Panc1 (cell line): Measurements from ENCODE around the gene C6orf132. TPM values are rescaled to one million over a fixed set of nuclear protein-coding genes. Genes with fewer than 3 reads are reported as not detected.

Source experiments
- ATAC-seq: fragments of 200-7000 bp; cut with Tn5 transposase; 2 replicates; pipeline ENCODE4 v1.9.1; 2020; ENCODE audit warnings: mild to moderate bottlenecking, moderate library complexity
- BruUV-seq: library from RNA; stranded (reverse); fragments of 400-500 nt; replicated peaks from 2 replicates; lab custom pipeline; 2021; lab: Mats Ljungman, UMichigan
- CTCF ChIA-PET: fragments of 300-600 bp; sonication (Branson Sonifier 250); formaldehyde crosslinking; loops from one replicate; lab custom pipeline; 2022; ENCODE audit warnings: antibody characterized with exemption; lab: Charles Lee
- POLR2A ChIA-PET: fragments of 300-600 bp; sonication (Branson Sonifier 250); formaldehyde crosslinking; loops from one replicate; lab custom pipeline; 2022; ENCODE audit warnings: antibody characterized with exemption; lab: Charles Lee
- DNase-seq: peaks from one replicate; pipeline ENCODE4 v3.0.0-alpha.2; 2010; ENCODE audit warnings: low read depth, low spot score
- H3K27ac ChIP-seq: 2 replicates; pipeline ENCODE4 v1.5.1; 2011; ENCODE audit warnings: mild to moderate bottlenecking, low read length, inconsistent platforms
- H3K27me3 ChIP-seq: fragments of 200-500 bp; sonication (Bioruptor generic); 2 replicates; pipeline ENCODE4 v1.6.0; 2014; ENCODE audit warnings: low read length, inconsistent platforms; ENCODE audit not compliant: control insufficient read depth, insufficient read depth
- H3K36me3 ChIP-seq: fragments of 200-500 bp; sonication (Bioruptor generic); 2 replicates; pipeline ENCODE4 v1.5.1; 2014; ENCODE audit warnings: inconsistent platforms, mild to moderate bottlenecking, low read length, moderate library complexity; ENCODE audit not compliant: control insufficient read depth, insufficient read depth
- H3K4me1 ChIP-seq: 2 replicates; pipeline ENCODE4 v1.5.1; 2011; ENCODE audit warnings: inconsistent platforms, mild to moderate bottlenecking, low read length, moderate library complexity; ENCODE audit not compliant: control insufficient read depth, insufficient read depth
- H3K4me3 ChIP-seq, 2 experiments: 2 replicates each; pipeline ENCODE4 v1.5.1; 2011 to 2012; ENCODE audit warnings: low read depth in 2 of 2, low read length in 2 of 2, mild to moderate bottlenecking in 2 of 2, inconsistent platforms in 1 of 2, moderate library complexity in 1 of 2
- H3K9me3 ChIP-seq: fragments of 200-500 bp; sonication (Bioruptor generic); 2 replicates; pipeline ENCODE4 v1.5.1; 2014; ENCODE audit warnings: low read depth, mild to moderate bottlenecking, inconsistent platforms, low read length, moderate library complexity; ENCODE audit not compliant: control insufficient read depth, insufficient read depth
- CTCF ChIP-seq: fragments of 450-650 bp; IDR thresholded peaks from 2 replicates; pipeline ENCODE4 v1.5.1; 2017; ENCODE audit warnings: mild to moderate bottlenecking
- POLR2AphosphoS5 ChIP-seq: IDR thresholded peaks from 2 replicates; pipeline ENCODE4 v1.6.1; 2012; ENCODE audit warnings: mild to moderate bottlenecking, low read depth, low read length, moderate library complexity
- REST ChIP-seq, 2 experiments: IDR thresholded peaks; 2 replicates each; pipeline ENCODE4 v1.6.1; 2011 to 2012; ENCODE audit warnings: low read depth in 2 of 2, control low read depth in 1 of 2, low read length in 1 of 2, mild to moderate bottlenecking in 1 of 2, moderate library complexity in 1 of 2; ENCODE audit not compliant: insufficient read depth in 1 of 2
- SIN3A ChIP-seq: IDR thresholded peaks from 2 replicates; pipeline ENCODE4 v1.6.1; 2012; ENCODE audit warnings: low read depth, mild to moderate bottlenecking, low read length, moderate library complexity, borderline replicate concordance; ENCODE audit not compliant: insufficient read depth
- TCF7L2 ChIP-seq: IDR thresholded peaks from 2 replicates; pipeline ENCODE4 v1.6.1; 2011; ENCODE audit warnings: mild to moderate bottlenecking, low read depth, low read length, inconsistent platforms
- in situ Hi-C: cut with HindIII; loops from 2 replicates; pipeline ENCODE4 v1.10.0; 2016; ENCODE audit warnings: low sequenced_read_pairs, low pct_unique_long_range_greater_than_20kb
- intact Hi-C: fragments of 100-400 bp; cut with micrococcal nuclease; formaldehyde crosslinking; loops from one replicate; pipeline ENCODE4 v1.10.0; 2022; ENCODE audit not compliant: unreplicated experiment
- total RNA-seq: library from RNA; stranded (reverse); gene quantifications from one replicate; pipeline ENCODE4 v1.2.1, GENCODE V29; 2021; ENCODE audit not compliant: unreplicated experiment

Gene C6orf132
- total RNA-seq, 1 experiment from 2014 or later: 12.9 TPM

- H3K27me3 ChIP-seq: no peaks in the 10 kb centered on the region
- no peak overlapping the region for H3K4me3 ChIP-seq
- in situ Hi-C loops: no loop called here
- POLR2A ChIA-PET: no interaction called here
- no peak for TF ChIP-seq CTCF
- TF ChIP-seq SIN3A: no peak
- TF ChIP-seq TCF7L2: no peak
- no peak for TF ChIP-seq REST (IDR thresholded peaks at IDR 0.05; ENCODE audit: insufficient read depth in 1 of 2, low read depth in 2 of 2, low read length in 1 of 2)
- no peak for TF ChIP-seq POLR2AphosphoS5
- H3K4me1 ChIP-seq: no peaks in the 10 kb centered on the region
- H3K27ac ChIP-seq: no peak overlapping the region
- no TSS peak for BruUV-seq
- DNase-seq (no peak), ATAC-seq (no peak)
- H3K9me3 ChIP-seq: no peaks in the 10 kb centered on the region
- CTCF ChIA-PET: no interaction called here
- H3K36me3 ChIP-seq: peaks cover 15% of the 10 kb centered on the region
- intact Hi-C loops: no loop called here
These were observed 76.2 kb downstream of the C6orf132 start for GRCh38 chr6:42066156-42066675.

GRCh38 chr6:42059743-42060142 is 82.7 kb downstream of the C6orf132 start:
- intact Hi-C loops: no loop called here
- DNase-seq: no peak
- CTCF ChIA-PET: no interaction called here
- no peak for TF ChIP-seq CTCF
- TF ChIP-seq TCF7L2: no peak
- no peak for TF ChIP-seq POLR2AphosphoS5
- no peak for TF ChIP-seq REST (IDR thresholded peaks at IDR 0.05; ENCODE audit: insufficient read depth in 1 of 2, low read depth in 2 of 2, low read length in 1 of 2)
- no peak for TF ChIP-seq SIN3A
- H3K36me3 ChIP-seq: peaks cover 27% of the 10 kb centered on the region
- no peaks in the 10 kb centered on the region for H3K4me1 ChIP-seq
- in situ Hi-C loops: no loop called here
- POLR2A ChIA-PET: no interaction called here
- H3K27ac ChIP-seq: no peak overlapping the region
- BruUV-seq: no TSS peak
- H3K27me3 ChIP-seq: no peaks in the 10 kb centered on the region
- H3K9me3 ChIP-seq: no peaks in the 10 kb centered on the region
- H3K4me3 ChIP-seq: no peak overlapping the region
- no peak for ATAC-seq
